Measurements from ENCODE around the gene CNTROB.

Gene CNTROB

DNA sequence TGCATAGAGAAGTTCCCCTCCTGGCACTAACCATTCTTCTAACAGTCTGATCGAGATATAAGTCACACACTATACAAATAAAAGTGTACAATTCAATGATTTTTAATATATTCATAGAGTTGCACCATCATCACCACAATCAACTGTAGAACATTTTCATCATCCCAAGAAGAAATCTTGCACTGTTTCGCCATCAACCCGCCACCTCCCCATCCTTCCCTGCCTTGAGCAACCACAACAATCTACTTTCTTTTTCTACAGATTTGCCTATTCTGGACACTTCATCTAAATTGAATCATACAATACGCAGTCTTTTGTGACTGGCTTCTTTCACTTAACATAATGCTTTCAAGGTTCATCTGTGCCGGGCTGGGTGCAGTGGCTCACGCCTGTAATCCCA lies 37.4 kb downstream of the CNTROB start:
- H3K36me3 ChIP-seq (ENCODE audit: control insufficient read depth, insufficient read depth, low read length), result no peaks in the 10 kb centered on the region
- H3K27ac ChIP-seq (ENCODE audit: low read depth, low read length, severe bottlenecking), result no peak overlapping the region
- H3K4me3 ChIP-seq (ENCODE audit: extremely low read depth, insufficient read depth, low read length, poor library complexity, severe bottlenecking), result no peak overlapping the region
- H3K4me1 ChIP-seq (ENCODE audit: control insufficient read depth, insufficient read depth, low read length, poor library complexity, severe bottlenecking), result no peaks in the 10 kb centered on the region
- no peaks in the 10 kb centered on the region for H3K9me3 ChIP-seq (ENCODE audit: control insufficient read depth, low read length)
- WGBS, 2 experiments (ENCODE audit: insufficient coverage in 2 of 2), result 94% methylated on average over 5 to 6 of the region's 6 CpGs

DNA sequence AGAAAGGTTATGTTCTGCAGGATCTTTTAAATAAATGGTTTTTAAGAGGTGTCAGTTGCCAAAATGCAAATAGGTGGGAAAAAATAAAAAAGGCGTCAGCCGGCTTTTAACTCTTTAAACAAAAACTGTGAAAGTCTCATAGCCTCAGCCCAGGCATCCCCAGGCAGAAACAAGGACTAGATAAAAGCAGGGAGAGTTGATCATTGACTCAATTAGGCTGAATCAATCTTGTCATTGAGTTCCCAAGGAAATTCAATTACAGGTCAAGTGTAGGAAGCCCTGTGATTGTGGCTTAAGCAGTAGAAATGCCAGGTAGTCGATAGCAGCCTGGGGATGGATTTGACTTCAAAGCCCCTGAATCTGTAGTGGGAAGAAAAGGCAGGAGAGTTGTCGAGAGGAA lies 39.6 kb downstream of the CNTROB start:
- H3K9me3 ChIP-seq (ENCODE audit: control insufficient read depth, low read length), result peaks cover 11% of the 10 kb centered on the region
- H3K4me3 ChIP-seq (ENCODE audit: extremely low read depth, insufficient read depth, low read length, poor library complexity, severe bottlenecking), result no peak overlapping the region
- WGBS, 2 experiments (ENCODE audit: insufficient coverage in 2 of 2), result 76 to 80% methylated on average over 2 to 4 of the region's 4 CpGs
- no peak overlapping the region for H3K27ac ChIP-seq (ENCODE audit: low read depth, low read length, severe bottlenecking)
- no peaks in the 10 kb centered on the region for H3K4me1 ChIP-seq (ENCODE audit: control insufficient read depth, insufficient read depth, low read length, poor library complexity, severe bottlenecking)
- H3K36me3 ChIP-seq (ENCODE audit: control insufficient read depth, insufficient read depth, low read length), result no peaks in the 10 kb centered on the region

DNA sequence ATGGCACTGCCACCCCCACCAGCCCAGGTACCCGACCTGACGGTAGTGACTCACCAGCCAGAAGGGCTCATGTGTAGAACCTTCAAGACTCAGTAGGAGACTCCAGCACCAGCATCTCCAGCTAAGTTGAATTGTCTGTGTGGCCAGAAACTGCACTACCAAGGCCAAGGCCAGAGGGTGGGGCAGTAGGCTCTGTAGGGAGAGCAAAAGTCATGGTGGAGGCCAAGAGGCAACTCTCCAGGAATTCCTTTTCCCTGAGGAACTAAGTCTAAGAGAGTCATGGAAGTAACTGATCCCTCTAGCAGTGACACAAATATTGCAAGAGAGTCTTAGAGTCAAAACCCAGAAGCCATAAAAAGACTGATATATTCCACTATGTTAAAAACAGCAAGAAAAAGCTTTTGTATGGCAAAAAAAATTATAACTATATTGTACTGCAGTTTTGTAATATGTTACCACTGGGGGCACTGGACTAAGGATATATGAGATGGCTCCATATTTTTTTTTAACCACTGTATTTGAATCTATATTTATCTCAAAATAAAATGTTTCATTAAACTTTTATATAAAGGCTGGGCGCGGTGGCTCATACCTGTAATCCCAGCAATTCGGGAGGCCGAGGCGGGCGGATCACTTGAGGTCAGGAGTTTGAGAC lies 40.3 kb downstream of the CNTROB start:
- H3K9me3 ChIP-seq (ENCODE audit: control insufficient read depth, low read length), result peaks cover 11% of the 10 kb centered on the region
- no peak overlapping the region for H3K4me3 ChIP-seq (ENCODE audit: extremely low read depth, insufficient read depth, low read length, poor library complexity, severe bottlenecking)
- 93 to 95% methylated on average over 2 of the region's 8 CpGs for WGBS, 2 experiments (ENCODE audit: insufficient coverage in 2 of 2)
- no peaks in the 10 kb centered on the region for H3K36me3 ChIP-seq (ENCODE audit: control insufficient read depth, insufficient read depth, low read length)
- no peak overlapping the region for H3K27ac ChIP-seq (ENCODE audit: low read depth, low read length, severe bottlenecking)
- H3K4me1 ChIP-seq (ENCODE audit: control insufficient read depth, insufficient read depth, low read length, poor library complexity, severe bottlenecking), result no peaks in the 10 kb centered on the region

DNA sequence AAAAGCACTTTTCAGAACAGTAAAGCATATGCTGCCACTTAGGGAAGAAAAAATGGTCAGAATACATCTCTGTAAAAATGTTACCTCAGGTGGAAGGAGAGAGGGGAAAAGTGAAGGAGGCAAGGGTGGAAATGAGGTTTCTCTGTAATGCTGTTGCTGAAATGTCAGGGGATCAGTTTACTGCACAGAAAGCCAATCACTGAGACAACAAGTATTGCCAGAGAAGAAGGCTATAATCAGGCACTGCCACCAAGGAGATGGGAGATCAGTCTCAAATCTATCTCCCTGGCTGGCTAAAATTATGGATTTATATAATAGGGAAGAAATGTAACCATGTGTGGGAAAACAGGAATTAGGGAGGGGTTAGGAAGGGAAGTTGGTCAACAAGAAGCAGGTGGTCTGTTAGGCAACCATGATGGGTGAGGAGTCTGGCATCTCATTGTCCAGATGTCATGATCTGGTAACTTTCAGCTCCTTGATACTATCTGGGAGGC lies 42.7 kb downstream of the CNTROB start:
- Histone ChIP-seq H3K4me1 (ENCODE audit: control insufficient read depth, insufficient read depth, low read length, poor library complexity, severe bottlenecking) (no peaks in the 10 kb centered on the region), H3K4me3 (ENCODE audit: extremely low read depth, insufficient read depth, low read length, poor library complexity, severe bottlenecking) (no peak overlapping the region), H3K9me3 (ENCODE audit: control insufficient read depth, low read length) (peaks cover 11% of the 10 kb centered on the region), H3K36me3 (ENCODE audit: control insufficient read depth, insufficient read depth, low read length) (no peaks in the 10 kb centered on the region), H3K27ac (ENCODE audit: low read depth, low read length, severe bottlenecking) (no peak overlapping the region)

DNA sequence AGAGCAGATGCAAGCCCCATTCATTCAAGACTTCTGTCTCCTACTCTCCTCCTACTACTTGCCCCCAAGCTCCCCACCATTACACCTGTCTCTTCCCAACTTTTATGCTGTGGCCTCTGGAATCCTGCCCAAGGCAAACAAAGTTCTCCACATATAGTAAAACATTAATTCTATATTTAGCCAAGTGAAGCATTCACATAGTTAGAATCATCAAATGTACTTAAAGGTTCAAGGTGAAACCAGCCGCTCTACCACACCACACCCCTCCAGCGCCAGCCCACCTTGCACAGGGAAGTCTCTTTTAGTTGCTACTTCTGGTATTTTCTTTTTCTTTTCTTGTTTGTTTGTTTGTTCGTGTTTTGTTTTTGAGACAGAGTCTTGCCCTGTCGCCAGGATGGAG lies 45.0 kb downstream of the CNTROB start:
- H3K4me3 ChIP-seq (ENCODE audit: extremely low read depth, insufficient read depth, low read length, poor library complexity, severe bottlenecking), result no peak overlapping the region
- 83 to 90% methylated on average over 1 to 3 of the region's 4 CpGs for WGBS, 2 experiments (ENCODE audit: insufficient coverage in 2 of 2)
- H3K36me3 ChIP-seq (ENCODE audit: control insufficient read depth, insufficient read depth, low read length), result no peaks in the 10 kb centered on the region
- H3K4me1 ChIP-seq (ENCODE audit: control insufficient read depth, insufficient read depth, low read length, poor library complexity, severe bottlenecking), result no peaks in the 10 kb centered on the region
- H3K27ac ChIP-seq (ENCODE audit: low read depth, low read length, severe bottlenecking), result no peak overlapping the region
- peaks cover 11% of the 10 kb centered on the region for H3K9me3 ChIP-seq (ENCODE audit: control insufficient read depth, low read length)

DNA sequence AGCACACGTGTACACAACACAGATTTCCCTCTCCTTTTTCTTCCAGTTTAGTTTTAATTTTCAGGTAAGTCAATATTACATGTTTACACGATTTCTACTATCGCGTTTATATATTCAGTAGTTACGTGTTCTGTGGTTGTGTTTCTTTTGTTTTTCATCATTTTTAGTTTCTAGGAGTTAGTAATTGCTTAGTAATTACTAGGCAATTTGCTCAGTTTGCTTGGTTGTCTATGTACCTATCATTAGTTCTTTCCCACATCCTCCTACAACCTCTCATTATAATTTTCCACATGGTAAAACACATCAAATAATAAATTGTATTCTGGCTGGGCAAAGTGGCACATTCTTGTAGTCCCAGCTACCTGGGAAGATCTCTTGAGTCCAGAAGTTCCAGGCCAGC lies 45.8 kb downstream of the CNTROB start:
- peaks cover 3% of the 10 kb centered on the region for H3K4me1 ChIP-seq (ENCODE audit: control insufficient read depth, insufficient read depth, low read length, poor library complexity, severe bottlenecking)
- peaks cover 11% of the 10 kb centered on the region for H3K9me3 ChIP-seq (ENCODE audit: control insufficient read depth, low read length)
- WGBS, 2 experiments (ENCODE audit: insufficient coverage in 2 of 2), result no CpG with 5 or more reads among the region's 5 CpGs
- no peak overlapping the region for H3K4me3 ChIP-seq (ENCODE audit: extremely low read depth, insufficient read depth, low read length, poor library complexity, severe bottlenecking)
- no peak overlapping the region for H3K27ac ChIP-seq (ENCODE audit: low read depth, low read length, severe bottlenecking)
- H3K36me3 ChIP-seq (ENCODE audit: control insufficient read depth, insufficient read depth, low read length), result no peaks in the 10 kb centered on the region

DNA sequence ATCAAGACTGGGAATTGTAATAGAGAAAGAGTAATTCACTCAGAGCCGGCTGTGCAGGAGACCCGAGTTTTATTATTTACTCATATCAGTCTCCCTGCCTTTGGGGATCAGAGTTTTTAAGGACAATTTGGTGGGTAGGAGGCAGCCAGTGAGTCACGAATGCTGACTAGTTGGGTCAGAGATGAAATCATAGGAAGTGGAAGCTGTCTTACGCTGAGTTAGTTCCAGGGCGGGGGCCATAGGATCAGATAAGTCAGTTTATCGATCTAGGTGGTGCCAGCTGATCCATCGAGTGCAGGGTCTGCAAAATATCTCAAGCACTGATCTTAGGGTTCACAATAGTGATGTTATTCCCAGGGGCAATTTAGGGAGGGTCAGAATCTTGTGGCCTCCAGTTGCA lies 50.2 kb downstream of the CNTROB start:
- 88 to 94% methylated on average over 5 of the region's 7 CpGs for WGBS, 2 experiments (ENCODE audit: insufficient coverage in 2 of 2)
- Histone ChIP-seq H3K4me3 (ENCODE audit: extremely low read depth, insufficient read depth, low read length, poor library complexity, severe bottlenecking) (no peak overlapping the region), H3K9me3 (ENCODE audit: control insufficient read depth, low read length) (no peaks in the 10 kb centered on the region), H3K4me1 (ENCODE audit: control insufficient read depth, insufficient read depth, low read length, poor library complexity, severe bottlenecking) (peaks cover 3% of the 10 kb centered on the region), H3K27ac (ENCODE audit: low read depth, low read length, severe bottlenecking) (no peak overlapping the region), H3K36me3 (ENCODE audit: control insufficient read depth, insufficient read depth, low read length) (no peaks in the 10 kb centered on the region)

DNA sequence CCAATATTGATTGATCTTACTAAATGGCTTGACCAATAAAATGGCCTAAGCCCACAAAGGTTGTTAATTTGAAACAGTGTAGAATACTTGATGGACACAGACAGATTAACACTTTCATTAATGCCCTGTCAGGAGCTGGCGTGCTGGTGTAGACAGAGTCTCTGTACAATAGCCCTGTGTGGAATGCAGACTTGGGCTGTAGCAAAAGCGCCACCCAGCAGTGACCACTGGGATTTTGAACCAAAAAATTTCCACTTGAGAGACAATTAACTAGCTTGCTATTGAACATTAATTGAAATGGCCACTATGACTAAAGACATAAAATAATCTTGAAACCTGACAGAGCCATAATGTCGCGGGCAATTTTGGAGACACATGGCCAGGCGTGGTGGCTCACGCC lies 50.7 kb downstream of the CNTROB start:
- Histone ChIP-seq H3K9me3 (ENCODE audit: control insufficient read depth, low read length) (no peaks in the 10 kb centered on the region), H3K36me3 (ENCODE audit: control insufficient read depth, insufficient read depth, low read length) (no peaks in the 10 kb centered on the region), H3K27ac (ENCODE audit: low read depth, low read length, severe bottlenecking) (no peak overlapping the region), H3K4me3 (ENCODE audit: extremely low read depth, insufficient read depth, low read length, poor library complexity, severe bottlenecking) (no peak overlapping the region), H3K4me1 (ENCODE audit: control insufficient read depth, insufficient read depth, low read length, poor library complexity, severe bottlenecking) (peaks cover 3% of the 10 kb centered on the region)
- WGBS, 2 experiments (ENCODE audit: insufficient coverage in 2 of 2), result 78 to 85% methylated on average over 6 of the region's 6 CpGs

DNA sequence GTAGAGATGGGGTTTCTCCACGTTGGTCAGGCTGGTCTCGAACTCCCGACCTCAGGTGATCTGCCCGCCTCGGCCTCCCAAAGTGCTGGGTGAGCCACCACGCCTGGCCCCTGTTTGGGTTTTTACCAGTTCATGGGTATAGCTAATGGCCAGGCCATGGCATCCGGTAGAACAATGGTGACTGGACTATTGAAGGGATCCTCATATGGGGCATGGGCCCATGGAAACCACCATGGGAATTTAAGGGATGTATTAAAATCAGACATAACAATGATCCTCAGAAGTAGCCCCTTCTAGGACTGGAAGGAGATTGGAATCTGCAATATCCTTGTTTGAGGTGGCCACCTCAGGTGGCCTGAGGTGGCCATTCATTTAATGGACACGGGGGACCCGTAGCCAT lies 52.9 kb downstream of the CNTROB start:
- WGBS, 2 experiments (ENCODE audit: insufficient coverage in 2 of 2), result 83 to 93% methylated on average over 8 of the region's 9 CpGs
- Histone ChIP-seq H3K27ac (ENCODE audit: low read depth, low read length, severe bottlenecking) (no peak overlapping the region), H3K4me1 (ENCODE audit: control insufficient read depth, insufficient read depth, low read length, poor library complexity, severe bottlenecking) (peaks cover 3% of the 10 kb centered on the region), H3K36me3 (ENCODE audit: control insufficient read depth, insufficient read depth, low read length) (no peaks in the 10 kb centered on the region), H3K9me3 (ENCODE audit: control insufficient read depth, low read length) (no peaks in the 10 kb centered on the region), H3K4me3 (ENCODE audit: extremely low read depth, insufficient read depth, low read length, poor library complexity, severe bottlenecking) (no peak overlapping the region)

DNA sequence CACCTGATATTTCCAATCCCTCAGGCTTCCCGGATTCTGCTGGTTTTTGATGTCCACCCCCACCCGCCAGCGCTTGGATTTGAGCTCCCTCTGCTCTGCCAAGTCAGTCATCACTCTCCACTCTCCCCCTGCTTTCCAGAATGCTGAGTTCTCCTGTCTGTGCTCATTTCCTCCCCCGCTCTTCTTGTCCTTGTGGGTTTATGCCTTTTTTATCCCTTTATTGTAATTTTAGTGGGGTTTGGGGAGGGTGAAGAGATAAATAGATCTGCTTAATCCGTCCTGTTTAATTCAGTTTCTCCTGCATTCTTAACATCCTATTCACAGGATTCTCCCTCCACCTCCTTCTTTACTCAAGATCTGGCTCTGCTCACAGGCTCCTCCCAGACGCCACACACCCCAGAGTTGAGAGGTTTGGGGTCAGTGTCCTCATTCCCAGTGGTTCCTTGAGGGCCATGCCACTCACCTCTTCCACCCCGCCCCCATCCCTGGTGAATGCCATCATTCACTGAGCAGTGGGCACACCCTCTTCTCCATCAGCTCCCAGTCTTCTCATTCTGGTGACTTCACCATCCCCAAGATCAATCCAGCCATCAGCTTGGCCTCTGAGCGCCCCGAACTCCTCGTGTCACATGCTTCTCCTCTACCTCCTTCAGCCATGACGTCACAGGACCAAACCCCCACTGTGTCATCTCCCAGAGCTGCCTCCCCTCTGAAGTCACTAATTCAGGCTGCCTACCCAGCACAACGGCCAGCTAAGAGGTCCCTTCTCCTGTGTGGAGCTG lies 55.3 kb downstream of the CNTROB start:
- no peaks in the 10 kb centered on the region for H3K36me3 ChIP-seq (ENCODE audit: control insufficient read depth, insufficient read depth, low read length)
- no peaks in the 10 kb centered on the region for H3K9me3 ChIP-seq (ENCODE audit: control insufficient read depth, low read length)
- no peak overlapping the region for H3K27ac ChIP-seq (ENCODE audit: low read depth, low read length, severe bottlenecking)
- peaks cover 3% of the 10 kb centered on the region for H3K4me1 ChIP-seq (ENCODE audit: control insufficient read depth, insufficient read depth, low read length, poor library complexity, severe bottlenecking)
- H3K4me3 ChIP-seq (ENCODE audit: extremely low read depth, insufficient read depth, low read length, poor library complexity, severe bottlenecking), result no peak overlapping the region
- 82 to 83% methylated on average over 9 to 10 of the region's 12 CpGs for WGBS, 2 experiments (ENCODE audit: insufficient coverage in 2 of 2)

DNA sequence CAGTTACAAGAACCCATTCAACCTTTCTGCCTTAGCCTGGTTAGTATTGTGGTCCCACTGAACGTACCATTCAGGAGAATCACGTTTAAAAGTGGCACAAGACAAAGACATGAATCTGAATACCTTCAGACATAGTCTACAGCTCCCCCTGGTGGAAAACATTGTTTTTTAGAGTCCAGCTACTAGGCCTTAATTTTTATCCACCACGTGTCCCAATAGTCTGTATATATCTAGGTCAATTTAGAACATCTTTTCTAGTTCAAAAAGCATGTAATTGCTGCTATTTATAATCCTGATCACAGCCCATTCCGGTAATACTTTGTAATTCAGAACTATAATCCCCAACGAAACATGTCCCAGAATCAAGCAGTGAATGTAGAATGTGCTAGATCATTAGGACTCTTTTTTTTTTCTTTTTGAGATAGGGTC lies 56.8 kb downstream of the CNTROB start:
- no peaks in the 10 kb centered on the region for H3K36me3 ChIP-seq (ENCODE audit: control insufficient read depth, insufficient read depth, low read length)
- H3K9me3 ChIP-seq (ENCODE audit: control insufficient read depth, low read length), result no peaks in the 10 kb centered on the region
- H3K27ac ChIP-seq (ENCODE audit: low read depth, low read length, severe bottlenecking), result no peak overlapping the region
- no peak overlapping the region for H3K4me3 ChIP-seq (ENCODE audit: extremely low read depth, insufficient read depth, low read length, poor library complexity, severe bottlenecking)
- H3K4me1 ChIP-seq (ENCODE audit: control insufficient read depth, insufficient read depth, low read length, poor library complexity, severe bottlenecking), result no peaks in the 10 kb centered on the region
- 37 to 52% methylated on average over 3 to 4 of the region's 5 CpGs for WGBS, 2 experiments (ENCODE audit: insufficient coverage in 2 of 2)

Data from mesodermal cell (in vitro differentiated cells).